ENCODE data around the gene ZNF217.

- TF ChIP-seq CTCF (IDR thresholded peaks at IDR 0.05; ENCODE audit: low read length) (no peak), EZH2 (IDR thresholded peaks at IDR 0.05; ENCODE audit: borderline replicate concordance, low read length) (no peak)
Observed at GRCh38 chr20:53574819-53575218, 18.8 kb downstream of the ZNF217 start.
